ENCODE data around the gene CDHR5.
"Not testable (repeated sequence)": the region's sequence is repeated elsewhere in the genome, so short reads cannot be mapped to it uniquely, and the experiment has no call there.

The CDHR5 gene

DNA sequence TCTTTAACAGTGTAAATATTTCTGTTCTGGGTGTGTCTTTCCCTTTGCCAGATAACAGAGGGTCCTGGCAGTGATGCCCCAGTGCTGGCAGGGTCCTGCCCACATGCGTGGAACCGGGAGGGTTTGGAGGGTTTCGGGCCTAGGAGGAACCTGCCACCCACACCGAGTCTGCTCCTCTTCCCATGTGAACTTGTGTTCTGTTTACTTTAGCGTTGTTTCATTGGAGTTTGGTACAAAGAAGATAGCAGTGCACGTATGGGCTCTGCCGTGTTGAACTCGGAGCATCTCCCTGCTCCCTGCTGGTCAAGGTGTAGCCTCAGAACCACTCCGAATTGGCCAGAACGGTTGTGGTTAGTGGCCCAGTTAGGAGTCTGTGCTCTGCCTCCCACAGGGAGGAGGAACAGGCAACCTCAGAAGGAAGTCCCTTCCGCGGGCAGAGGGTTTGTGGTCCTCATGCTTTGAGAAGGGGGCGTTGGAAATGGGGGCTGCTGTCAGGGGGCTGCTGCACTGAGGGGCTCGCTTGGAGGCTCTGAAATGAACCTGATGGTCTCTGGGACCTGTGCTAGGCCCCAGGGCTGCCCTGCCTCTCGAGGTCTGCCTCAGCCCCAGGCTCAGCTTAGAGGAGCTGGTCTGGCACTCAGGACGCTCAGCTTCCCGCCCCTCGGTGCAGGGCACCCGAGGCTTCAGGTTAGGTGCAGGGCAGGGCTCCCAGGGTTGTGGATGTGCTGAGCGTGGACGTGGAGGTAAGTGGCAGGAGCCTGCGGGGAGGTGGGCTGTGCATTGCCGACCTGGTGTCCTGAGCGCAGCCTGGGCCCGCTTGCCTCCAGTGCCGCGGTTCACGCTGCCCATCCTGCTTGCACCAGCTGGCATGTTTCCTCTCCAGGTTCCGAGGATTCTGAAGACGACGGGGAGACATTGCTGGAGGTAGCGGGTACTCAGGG is 38.1 kb downstream of the CDHR5 start:
- DNase-seq (ENCODE audit: low read depth in 2 of 2) = no peak

DNA sequence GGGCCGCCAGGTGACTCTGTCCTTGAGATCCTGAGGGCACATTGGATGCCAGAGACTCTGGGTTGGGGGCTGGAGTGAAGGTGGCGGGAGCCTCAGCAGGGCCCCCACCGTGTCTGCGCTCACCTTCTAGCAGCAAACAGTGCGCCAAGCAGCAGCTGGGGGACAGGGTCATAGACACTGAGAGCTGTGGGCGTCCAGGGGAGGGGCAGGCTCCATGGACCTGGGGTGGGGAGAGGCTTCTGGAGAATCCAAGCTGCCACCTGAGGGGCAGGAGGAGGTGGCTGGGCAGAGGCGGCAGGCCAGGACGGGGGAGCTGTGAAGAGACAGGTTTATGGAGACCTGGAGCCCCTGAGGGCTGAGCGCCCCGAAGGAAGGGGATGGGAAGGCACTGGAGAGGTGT is 40.5 kb downstream of the CDHR5 start:
- DNase-seq (ENCODE audit: low read depth in 2 of 2) = no peak

DNA sequence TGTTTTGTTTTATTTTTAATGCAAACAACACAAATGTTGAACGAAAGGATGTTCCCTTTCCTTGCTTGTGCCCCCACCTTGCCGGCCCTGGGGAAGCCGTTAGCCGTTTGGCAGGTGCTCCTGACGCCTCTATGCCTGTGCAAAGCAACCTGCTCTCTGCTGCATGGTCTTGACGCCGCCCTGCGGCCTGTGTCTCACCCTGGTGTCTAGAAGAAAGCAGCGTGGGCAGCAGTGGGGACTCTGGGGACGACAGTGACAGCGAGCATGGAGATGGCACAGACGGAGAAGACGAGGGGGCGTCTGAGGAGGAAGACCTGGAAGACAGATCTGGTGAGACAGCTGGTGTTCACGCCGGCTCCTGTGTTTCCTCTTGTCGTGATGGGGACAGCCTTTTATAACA is 43.0 kb downstream of the CDHR5 start:
- DNase-seq (ENCODE audit: low read depth in 2 of 2) = no peak

DNA sequence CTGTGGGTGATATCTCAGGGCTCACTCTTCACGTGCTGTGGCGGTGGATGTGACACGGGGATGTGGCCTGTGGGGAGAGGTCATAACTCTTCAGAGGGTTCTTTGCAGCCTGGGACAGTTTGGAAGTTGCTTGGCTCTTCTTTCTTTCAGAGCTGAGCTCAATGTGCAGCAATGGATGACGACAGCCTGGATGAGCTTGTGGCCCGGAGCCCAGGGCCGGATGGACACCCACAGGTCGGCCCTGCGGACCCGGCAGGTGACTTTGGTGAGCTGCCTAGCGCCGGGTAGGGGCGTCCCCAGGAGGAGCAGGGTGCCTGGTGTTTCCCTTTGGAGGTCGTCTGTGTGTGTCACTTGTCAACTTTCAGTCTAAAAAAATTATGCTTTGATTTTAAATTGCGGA is 43.4 kb downstream of the CDHR5 start:
- no peak for DNase-seq (ENCODE audit: low read depth in 2 of 2)

DNA sequence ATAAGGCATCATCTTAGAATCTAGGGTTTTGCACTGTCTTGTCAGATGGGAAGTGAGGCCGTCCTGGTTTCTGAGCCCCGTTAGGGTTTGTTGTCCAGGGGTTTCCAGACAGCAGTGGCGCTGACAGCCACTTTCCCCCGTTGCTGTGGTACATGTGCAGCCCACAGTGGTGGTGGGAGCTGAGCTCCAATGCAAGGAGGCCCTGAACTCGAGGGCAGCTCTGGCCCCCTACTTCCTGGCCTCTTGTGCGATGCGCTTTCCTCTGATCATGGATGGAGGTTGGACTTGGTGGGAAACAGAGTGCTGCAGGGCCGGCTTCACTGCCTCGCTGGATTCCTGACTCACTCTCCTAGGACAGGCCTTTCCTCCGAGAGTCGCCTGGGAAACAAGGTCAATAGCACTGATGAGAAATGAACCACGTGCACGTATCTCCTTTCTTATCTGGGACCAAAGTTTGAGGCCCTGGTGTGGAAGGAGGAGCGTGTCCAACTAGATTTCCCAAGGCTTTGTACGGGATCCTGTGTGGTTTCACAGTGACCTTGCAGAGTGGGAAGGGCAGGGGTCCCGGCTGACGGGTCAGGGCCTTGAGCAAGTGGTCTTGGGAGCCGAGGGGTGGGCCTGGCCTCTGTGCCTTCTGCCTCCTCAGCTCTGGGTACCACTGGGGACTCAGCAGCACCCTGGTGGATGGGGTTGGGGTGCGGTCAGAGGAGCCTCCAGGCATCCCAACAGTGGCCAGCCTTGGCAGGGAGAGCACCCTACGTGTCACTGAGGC is 44.7 kb downstream of the CDHR5 start:
- DNase-seq (ENCODE audit: low read depth in 2 of 2) = no peak

DNA sequence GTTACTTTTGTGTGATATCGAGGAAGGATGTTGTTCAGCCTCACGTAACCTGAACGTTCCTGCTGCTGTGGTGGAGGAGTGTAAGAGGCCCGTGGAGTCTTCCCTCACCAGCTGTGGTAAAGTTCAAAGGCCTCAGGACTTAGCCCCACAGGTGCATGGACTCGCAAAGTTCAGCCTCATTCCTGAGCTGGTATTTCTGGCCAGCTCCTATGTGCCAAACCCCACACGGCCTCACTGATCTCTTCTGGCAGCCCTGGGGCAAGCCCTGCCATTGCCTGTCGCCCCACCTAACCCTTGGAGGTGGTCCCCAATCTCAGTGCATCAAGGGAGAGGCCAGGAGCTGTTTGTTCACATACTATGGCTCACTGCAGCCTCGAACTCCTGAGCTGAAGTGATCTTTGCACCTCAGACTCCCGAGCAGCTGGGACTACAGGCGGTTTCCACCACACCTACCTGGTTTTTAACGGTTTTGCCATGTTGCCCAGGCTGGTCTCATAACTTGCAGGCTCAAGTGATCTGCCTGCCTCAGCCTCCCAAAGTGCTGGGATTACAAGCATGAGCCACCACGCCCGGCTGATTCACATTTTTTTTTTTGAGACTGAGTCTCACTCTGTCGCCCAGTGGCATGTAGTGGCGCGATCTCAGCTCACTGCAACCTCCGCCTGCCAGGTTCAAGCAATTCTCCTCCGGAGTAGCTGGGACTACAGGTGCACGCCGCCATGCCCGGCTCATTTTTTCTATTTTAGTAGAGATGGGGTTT is 46.3 kb downstream of the CDHR5 start:
- no peak for DNase-seq (ENCODE audit: low read depth in 2 of 2)

DNA sequence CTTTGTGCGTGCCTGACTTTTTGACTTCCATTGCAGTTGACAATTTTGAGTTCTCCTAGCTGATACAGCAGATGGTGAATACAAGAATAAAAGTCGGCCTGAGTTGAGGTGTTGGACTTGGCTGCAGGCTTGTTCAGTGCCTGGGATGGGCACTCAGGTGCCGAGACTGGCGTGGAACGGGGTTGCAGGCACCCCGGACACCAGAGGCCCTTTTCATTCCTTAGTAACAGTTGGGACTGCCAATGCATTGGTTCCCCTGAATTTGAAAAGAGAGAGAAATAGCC is 47.2 kb downstream of the CDHR5 start:
- DNase-seq (ENCODE audit: low read depth in 2 of 2) = no peak

DNA sequence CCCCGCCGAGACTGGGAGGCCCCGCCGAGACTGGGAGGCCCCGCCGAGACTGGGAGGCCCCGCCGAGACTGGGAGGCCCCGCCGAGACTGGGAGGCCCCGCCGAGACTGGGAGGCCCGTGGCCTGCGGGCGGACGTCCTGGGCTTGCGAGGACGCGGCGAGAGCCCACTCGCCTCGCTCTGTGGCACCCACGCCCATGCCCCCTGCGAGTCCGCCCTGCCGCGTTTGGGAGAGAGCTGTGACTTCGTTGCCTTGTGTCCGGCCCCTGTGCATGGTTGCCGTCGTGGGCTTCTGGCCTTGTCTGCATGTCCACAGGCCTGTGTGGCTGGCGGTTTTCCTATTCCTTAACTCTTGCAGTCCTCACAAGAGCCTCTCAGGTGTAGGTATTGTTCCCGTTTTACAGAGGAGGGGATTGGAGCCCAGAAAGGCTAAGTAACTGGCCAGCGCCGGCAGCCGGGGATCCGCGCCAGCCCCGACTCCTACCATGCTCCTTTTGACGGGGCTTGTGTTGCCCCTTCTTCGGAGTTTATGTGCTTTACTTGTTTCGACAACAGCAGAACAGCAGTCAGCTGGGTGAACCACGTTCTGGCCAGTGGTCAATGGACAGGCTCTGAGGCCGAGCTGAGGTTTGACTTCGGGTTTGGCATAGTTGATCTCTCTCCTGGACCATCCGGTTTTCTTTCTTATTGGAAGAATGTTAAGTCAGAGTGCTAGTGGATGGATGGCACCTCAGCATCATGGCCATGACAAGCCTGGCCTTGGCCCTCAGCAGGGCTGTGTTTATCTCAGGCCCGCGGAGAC is 47.7 kb downstream of the CDHR5 start:
- DNase-seq (ENCODE audit: low read depth in 2 of 2) = no peak

DNA sequence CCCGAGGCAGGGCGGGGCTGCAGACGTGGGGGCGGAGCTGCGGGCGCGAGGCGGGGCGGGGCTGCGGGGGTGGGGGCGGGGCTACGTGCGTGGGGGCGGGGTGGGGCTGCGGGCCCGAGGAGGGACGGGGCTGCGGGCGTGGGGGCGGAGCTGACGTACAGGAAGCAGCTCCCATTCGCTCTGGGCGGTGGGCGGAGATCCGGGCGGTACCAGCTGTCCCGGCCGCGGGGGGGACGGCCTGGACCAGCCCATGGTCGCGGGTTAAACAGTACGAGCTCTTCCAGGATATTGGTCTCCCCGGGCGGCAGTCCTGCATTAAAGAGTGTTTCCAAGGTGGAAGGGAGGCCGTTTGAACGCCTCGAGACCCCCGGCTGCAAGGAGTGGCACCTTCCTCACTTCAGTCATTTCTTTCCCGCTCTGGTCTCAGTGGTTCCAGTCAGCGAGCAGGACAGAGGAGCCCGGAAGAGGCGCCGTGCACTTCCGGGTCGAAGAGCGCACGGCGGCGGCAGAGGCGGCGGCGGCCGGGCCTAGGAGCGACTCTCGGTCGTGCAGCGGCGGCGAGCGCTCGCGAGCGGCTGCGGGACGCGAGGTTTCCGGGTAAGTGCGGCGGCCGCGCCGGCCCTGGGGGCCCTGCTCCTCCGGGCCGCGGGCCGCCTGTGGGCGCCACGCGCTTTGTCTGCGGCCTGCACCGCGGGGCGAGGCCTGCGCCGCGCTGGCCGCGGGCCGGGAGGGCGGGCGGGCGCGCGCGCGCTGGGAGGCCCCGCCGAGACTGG is 48.6 kb downstream of the CDHR5 start, which contains the start of gene PHRF1:
TSS of gene PHRF1 (plus strand) at position 475 of the 773 bp plus-strand sequence. CDS start 5,043 bp downstream, outside the sequence.
- DNase-seq (ENCODE audit: low read depth in 2 of 2) = peak; percentile 83 to 85

DNA sequence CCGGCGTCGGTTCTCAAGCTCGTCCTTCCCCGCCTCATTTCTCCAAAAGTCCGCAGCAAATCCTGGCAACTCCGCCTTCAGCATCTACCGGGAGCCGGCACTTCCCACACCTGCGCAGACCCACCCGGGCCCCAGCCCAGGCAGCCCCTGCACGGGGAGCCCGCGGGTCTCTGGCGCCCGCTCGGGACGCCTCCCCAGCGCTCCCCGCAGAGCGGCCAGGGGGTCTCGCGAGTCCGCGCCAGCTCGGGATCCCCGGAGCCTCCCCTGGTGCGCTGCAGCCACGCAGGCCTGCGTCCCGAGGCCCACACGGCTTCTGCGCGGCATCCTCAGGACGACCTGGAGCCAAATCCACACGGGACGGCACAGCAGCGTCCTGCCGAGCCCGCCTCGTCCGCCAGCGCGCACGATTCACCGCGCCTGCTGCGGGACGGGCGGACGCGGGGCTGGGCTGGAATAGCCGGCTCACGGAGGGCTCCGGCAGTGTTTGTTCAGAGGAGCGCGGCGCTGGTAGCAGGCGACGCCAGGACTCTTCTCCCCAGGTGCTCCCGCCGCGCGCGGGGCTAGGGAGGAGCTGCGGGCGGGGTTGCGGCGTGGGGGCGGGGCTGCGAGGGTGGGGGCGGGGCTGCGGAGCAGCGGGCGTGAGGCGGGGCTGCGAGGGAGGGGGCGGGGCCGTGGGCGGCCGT is 49.3 kb downstream of the CDHR5 start:
- peak; percentile 14 to 16 for DNase-seq (ENCODE audit: low read depth in 2 of 2)

DNA sequence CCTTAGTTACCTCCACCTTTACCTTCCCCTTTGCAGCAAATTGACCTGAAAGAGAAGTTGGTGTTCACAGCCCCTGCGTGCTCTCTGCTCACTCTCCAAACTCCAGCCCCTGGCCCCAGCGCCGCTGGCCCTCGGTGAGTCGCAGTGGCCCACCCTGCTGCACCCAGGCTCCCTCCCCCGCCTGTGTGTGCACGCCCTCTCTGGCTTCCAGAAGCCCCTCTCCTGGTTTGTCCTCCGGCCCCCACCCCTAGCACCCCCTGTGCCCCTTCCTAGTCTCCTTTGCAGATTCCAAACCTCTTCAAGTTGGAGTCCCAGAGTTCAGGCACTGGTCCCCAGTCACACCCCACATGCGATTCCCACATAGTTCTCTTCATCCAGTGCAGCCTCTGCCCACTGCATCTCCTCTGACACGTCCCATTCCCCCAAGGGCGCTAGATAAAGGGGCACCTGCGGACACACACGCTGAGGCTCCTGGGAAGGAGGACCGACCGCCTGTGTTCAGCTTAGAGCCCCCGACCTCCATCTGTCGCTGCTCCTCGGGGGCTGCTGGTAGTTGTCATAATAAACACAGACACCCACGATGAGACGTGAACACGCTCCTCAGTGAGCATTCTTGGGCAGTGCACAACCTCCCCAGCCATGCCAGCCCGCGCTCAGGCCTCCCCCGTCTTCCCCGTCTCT is 50.0 kb downstream of the CDHR5 start:
- no peak for DNase-seq (ENCODE audit: low read depth in 2 of 2)

DNA sequence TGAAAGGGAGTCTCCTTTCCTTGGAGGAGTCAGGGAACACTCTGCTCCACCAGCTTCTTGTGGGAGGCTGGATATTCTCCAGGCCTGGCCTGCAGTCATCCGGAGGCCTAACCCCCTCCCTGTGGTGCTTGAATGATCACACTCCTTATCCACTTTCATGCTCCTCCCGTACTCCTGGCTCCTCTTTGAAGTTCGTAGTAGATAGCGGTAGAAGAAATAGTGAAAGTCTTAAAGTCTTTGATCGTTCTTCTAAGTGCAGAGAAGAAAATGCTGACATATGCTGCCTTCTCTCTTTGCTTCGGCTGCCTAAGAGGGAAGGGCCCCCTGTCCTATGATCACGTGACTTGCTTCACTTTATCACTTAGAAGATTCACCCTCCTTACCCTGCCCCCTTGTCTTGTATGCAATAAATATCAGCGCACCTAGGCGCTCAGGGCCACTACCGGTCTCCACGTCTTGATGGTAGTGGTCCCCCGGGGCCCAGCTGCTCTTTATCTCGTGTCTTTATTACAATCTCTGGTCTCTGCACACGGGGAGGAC is 50.7 kb downstream of the CDHR5 start:
- DNase-seq (ENCODE audit: low read depth in 2 of 2) = not testable (repeated sequence)

DNA sequence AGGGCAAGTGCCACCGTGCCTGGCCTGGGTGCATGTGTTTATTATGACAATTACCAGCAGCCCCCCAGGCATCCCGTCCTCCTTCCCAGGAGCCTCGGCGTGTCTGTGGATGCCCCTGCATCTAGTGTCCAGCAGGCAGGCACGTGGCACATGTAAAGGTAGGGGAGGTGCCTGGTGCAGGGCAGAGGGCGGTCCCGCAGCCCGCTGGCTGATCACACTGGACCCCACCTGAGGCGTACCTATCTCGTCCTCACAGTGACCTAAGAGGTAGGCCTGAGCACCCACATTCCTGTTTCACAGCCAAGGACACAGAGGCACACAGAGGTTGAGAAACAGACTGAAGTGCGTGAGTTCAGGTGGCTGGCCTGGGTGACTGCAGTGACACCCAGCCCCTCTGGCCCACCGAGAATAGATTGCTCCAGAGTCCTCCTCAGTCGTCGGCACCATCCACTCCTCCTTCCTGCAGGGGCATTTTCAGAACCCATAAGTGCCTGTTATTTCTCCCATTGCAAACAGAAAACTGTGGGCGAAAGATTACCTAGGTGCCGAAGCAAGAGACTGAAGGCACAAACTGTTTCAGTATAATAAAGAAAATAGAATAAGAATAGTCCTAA is 51.5 kb downstream of the CDHR5 start:
- no peak for DNase-seq (ENCODE audit: low read depth in 2 of 2)

DNA sequence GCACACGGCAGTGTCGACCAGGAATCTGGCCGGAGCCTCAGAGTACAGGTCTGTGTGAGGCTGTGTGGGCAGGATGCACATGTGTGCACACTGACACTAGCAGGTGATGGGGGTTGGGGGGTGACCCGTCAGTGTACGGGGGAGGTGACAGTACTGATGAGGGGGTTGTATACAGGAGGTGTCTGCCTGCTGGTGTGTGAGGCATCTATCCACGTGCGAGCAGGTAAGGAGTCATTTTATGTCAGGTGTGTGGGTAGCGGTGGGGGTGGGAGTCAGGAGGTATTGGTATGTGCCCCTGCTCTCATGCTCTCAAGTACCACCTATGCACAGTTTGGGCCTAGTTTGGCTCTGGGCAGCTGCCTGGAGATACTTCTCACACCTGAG is 53.0 kb downstream of the CDHR5 start:
- DNase-seq (ENCODE audit: low read depth in 2 of 2) = no peak

DNA sequence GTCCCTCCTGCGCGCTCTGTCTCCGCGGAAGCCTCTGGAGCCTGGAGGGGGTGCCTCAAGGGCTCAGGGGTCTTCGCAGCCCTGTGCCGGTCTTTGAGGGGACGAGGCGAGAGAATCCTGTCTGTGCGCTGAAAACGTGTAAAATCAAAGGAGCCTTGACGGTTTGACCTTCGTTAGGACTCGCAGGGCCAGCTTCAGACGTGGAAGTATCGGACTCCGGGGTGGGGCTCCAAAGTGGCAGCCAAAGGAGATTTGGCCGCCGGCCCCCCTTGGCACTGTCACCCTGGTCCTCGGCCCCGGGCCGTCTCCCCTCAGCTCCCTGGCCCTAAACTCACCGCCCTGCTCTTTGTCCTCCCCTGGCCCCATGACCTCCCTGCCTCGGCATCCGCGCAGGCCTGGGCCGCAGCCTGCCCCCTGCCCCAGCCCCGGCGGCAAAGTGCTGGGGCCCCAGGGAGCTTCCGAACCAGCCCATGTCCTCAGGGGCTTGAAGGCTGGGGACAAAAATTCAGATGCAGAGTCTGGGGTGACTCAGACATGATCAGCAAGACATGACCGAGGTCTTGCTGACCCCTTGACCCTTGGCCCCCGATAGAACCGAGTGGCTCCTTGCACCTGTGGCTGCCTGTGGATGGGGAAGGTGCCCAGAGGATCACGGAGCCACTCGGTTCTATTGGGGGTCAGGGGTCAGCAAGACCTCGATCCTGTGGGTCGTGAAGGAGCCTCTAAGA is 55.4 kb downstream of the CDHR5 start:
- DNase-seq (ENCODE audit: low read depth in 2 of 2) = no peak

DNA sequence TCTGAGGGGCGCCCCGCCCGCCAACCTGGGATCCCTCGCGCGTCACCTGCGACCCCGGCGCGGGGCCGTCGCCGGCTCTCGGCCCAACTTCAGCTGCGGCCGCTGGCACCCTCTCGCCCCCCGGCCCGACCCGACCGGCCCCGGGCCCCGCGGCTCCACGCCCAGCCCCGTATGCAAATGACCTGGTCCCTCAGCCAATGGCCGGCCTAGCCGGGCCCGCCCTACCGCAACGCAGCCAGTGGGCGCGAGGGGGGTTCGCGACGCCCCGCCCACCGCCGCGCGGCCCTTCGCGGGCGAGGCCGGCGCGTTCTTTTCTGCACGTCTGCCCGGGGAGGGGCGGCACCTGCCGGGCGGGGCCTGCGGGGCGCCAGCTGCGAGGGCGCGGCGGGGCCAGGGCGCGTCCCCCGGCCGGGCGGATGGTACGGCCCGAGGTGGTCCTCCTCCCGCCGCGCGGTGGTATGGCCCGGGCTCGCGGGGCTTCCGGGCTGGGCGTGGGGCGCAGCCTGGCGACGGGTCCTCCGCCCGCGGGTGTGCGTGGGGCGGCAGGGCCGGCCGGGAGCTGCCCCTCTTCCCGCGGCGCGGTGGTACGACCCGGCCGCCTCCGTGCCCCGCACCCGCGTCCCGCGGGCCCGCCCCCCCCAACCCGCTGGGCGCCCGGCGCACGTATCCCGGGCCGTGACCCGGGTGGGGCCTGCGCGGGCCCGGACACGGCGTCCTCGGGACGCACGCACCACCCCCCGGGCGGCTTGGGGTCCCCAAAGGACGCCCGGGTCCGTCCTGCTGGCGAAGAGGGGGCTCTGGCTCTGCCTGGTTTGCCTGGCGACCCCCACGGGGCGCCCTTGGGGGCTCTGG is 56.2 kb downstream of the CDHR5 start:
- peak; percentile 89 for DNase-seq (ENCODE audit: low read depth in 2 of 2)

DNA sequence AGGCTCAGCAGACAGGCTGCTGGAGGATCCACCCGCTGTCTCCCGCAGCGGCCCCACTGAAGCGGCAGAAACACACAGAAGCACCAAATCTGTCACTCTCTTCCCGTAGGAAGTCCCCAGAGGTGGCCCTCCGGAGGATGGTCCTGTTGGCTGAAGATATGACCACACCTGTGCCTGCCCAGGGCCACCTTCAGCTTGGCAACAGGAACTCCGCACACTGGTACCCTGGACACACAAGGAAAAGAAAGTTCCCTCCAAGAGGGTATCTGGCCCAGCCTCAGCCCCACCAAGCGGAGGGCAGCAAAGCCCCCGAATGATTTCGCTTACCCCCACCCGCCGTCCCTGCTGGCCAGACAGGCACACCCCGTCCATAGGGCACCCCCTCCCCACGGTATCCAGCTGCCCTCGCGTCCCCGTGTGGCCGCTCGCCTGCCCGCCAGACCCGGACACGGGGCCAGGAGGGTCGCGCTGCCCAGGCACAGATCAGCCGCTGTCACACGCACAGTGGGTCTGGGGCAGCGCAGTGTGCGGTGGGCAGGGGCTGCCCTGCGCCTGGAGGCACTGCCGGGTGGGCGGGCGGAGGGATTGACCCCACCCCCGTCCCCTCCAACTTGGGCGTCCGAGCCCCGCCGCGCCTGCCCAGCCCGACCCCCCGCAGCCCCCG is 57.0 kb downstream of the CDHR5 start:
- no peak for DNase-seq (ENCODE audit: low read depth in 2 of 2)
